DND-41 (cell line): ENCODE results near the gene GLIS2.

Source experiments
- CTCF ChIP-seq: IDR thresholded peaks from 2 replicates; pipeline ENCODE4 v1.5.1; 2012; ENCODE audit warnings: borderline replicate concordance, low read length, moderate library complexity, mild to moderate bottlenecking; ENCODE audit not compliant: poor library complexity, severe bottlenecking; ENCODE audit errors: extremely low read depth
- EZH2 ChIP-seq: IDR thresholded peaks from 3 replicates; pipeline ENCODE4 v1.6.1; 2012; ENCODE audit warnings: borderline replicate concordance, low read depth, mild to moderate bottlenecking, moderate library complexity, low read length, inconsistent platforms; ENCODE audit not compliant: severe bottlenecking

- no peak for TF ChIP-seq CTCF
- TF ChIP-seq EZH2 = no peak
These were observed 6.6 kb upstream of the GLIS2 start for GRCh38 chr16:4309102-4309832.
